Activated CD4-positive, alpha-beta T cell treated with anti-CD3 and anti-CD28 coated beads, Interleukin-2, amount 50 U/mL, for 24 hours (primary cell): Measurements from ENCODE around the gene SPEG.

Experiments
- DNase-seq, 2 donors: peaks; one replicate each; pipeline ENCODE4 v3.0.0-alpha.2; 2020; ENCODE audit warnings: low read depth in 1 of 2, low spot score in 1 of 2

Gene SPEG

DNA sequence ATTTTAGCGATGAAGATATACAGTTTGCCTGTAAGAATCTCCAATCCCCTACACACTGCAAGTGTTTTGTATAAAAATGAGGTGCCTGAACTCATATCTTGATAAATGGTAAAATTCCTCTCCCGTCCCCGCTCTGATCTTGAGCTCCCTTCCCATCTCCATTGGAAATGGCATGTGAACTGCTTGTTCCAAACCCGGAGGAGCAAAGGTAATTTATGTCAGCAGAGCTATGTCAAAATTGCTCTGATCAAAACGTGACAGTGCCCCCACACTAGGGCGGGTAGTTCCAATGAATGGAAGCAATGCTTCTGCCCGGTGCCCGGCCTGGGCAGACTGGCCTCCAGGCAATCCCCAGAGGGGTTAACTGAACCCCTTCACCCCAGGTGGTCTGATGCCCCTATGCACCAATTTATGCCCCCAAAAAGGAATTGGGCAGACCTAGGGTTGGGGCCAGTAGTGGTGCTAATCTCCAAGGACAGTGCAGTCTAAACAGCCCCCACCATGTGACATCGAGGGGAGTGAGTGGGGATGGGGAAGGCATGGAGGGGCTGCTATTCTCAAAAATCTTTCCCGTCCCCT, 60.4 kb downstream of the SPEG start:
- DNase-seq, result no peak

DNA sequence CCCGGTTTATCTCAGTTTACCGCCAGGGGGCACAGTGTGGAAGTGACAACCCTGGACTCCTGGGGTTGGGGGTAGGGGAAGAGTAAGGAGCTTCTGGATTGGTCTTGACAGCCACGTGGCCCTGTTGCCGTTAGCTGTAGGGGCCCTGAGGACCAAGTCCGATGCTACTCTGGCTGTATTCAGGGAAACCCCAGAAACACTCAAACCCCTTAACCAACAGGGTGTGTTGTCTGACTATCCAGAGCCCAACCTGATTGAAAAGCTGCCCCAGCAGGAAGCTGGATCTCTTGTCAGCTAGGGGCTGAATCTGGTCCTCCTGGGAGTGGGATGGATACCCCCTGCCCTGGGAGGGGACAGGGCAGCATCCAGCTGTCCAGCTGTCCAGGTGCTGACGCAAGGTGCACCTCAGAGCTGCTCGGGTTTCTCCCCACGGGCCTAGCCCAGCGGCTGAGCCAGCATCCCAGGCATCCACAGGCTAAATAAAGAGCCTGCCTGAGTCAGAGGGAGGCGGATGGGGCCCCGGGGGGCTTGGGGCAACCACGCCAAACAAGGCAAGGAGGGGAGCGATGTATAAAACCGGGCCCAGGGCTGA, 61.0 kb downstream of the SPEG start:
- peak in 1 of 2 donors; percentile 41 for DNase-seq

DNA sequence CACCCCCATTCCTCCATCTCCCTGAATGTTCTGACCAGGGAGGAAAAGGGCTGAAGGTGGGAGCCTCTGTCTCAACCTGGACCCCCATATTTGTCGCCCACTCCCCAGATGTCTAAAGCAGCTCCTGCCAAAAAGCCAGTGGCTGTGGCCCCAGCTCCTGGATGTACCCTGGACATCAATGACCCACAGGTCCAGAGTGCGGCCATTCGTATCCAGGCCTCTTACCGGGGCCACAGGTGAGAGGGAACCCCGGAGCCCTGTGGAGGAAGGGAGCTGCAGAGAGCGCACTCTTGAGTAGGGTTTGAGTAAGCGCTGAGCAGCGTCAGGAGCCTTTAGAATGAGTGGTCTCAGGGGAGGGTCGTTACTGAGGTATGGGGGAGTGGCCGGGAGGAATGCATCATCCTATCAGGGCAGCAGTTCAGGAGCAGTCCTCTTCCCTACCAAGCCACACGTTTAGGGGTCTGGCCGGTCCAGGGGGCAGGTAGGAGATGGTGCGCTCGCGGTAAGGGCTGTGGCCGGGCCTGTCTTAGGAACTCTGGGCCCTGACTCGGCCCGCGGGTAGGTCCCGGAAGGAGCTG, 61.7 kb downstream of the SPEG start:
- no peak for DNase-seq

GRCh38 chr2:219496825-219497494, 62.3 kb downstream of the SPEG start:
- DNase-seq, result no peak

DNA sequence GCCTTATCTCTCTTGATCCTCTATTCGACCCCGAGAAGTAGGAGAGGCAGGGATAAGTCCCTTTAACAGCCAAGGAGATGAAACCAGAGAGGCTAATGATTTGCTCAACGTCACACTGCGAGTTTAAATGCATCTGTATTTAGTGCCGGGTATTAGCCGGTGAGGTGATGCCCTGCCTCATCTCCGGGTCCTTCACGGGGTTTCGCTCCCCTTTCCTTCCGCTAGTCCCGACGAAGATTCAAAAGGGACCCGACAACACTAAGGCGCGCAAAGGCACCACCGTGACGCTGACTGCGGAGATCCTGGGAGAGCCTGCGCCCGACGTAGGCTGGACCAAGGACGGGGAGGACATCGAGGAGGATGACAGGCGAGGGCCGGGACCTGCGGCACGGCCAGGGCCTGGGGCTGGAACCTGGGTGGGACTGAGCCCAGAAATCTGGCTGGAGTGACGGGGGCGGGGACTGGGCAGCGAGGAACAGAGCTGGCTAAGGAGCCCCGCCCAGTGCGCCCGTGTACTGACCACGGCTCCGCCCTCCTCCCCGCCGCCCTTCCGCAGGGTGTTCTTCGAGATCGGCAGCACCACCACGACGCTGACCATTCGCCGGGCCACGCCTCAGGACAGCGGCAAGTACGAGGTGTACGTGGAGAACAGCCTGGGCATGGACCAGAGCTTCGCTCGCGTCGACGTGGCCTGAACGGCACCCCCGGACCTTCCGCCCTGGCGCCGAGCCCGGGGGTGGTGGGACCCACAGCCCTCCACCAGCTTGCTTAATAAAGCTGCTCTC, 63.0 kb downstream of the SPEG start:
- no peak for DNase-seq

- peak; percentile 82 to 91 for DNase-seq
Observed at GRCh38 chr2:219498280-219499057, 63.8 kb downstream of the SPEG start, which contains the start of gene GMPPA. Gene GMPPA (plus strand): TSS chr2:219498891. CDS start chr2:219499976, 1,085 bp downstream.

GRCh38 chr2:219499058-219499307, 64.3 kb downstream of the SPEG start:
- DNase-seq, result no peak

- no peak for DNase-seq
Observed at GRCh38 chr2:219499555-219499954, 64.9 kb downstream of the SPEG start.

DNA sequence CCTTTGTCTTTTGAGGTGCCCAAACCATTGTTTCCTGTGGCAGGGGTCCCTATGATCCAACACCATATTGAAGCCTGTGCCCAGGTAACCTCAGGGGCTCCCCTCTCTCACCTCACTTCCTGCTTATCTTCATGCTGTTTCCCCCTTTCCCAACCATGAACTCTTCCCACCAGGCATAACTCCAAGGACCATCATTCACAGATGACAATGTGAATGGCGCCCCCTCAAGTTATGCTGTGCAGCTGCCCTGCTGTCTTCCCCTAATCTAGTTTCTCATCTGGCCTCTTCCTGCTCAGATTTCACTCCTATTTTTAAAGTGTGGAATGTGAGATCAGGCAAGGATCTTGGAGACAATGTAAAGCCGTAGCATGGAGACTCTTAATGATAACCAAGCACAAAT, 65.5 kb downstream of the SPEG start:
- no peak for DNase-seq

DNA sequence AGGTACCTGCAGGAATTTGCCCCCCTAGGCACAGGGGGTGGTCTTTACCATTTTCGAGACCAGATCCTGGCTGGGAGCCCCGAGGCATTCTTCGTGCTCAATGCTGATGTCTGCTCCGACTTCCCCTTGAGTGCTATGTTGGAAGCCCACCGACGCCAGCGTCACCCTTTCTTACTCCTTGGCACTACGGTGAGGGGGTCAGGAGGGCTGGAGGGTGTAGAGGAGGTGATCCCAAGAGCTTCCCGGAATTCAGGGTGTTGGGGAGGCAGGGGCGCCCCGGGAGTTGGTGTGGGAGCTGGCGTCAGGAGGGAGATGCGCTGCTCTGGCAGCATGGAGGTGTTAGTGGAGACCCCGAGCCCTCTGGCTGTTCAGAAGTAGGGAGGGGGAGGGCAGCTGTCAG, 67.2 kb downstream of the SPEG start:
- no peak for DNase-seq

DNA sequence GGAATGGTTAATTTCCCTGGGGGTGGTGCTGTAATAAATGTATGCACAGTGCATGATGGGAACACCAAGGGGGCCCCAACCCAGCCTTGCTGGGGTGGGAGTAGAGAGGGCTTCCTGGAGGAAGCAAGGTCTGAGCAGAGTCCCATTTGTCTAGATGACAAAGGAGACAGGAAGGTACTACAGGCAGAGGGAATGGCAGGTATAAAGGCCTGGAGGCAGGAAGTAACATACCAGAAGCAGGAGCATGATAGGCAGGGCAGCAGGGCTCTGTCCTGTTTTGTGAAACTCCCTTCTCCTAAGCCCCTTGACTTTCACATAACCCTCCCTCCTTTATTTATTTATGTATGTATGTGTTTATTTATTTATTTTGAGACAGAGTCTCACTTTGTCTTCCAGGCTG, 68.0 kb downstream of the SPEG start:
- DNase-seq, result no peak

GRCh38 chr2:219505585-219505984, 70.9 kb downstream of the SPEG start:
- DNase-seq, result no peak

GRCh38 chr2:219506153-219506801, 71.6 kb downstream of the SPEG start:
- DNase-seq, result no peak

DNA sequence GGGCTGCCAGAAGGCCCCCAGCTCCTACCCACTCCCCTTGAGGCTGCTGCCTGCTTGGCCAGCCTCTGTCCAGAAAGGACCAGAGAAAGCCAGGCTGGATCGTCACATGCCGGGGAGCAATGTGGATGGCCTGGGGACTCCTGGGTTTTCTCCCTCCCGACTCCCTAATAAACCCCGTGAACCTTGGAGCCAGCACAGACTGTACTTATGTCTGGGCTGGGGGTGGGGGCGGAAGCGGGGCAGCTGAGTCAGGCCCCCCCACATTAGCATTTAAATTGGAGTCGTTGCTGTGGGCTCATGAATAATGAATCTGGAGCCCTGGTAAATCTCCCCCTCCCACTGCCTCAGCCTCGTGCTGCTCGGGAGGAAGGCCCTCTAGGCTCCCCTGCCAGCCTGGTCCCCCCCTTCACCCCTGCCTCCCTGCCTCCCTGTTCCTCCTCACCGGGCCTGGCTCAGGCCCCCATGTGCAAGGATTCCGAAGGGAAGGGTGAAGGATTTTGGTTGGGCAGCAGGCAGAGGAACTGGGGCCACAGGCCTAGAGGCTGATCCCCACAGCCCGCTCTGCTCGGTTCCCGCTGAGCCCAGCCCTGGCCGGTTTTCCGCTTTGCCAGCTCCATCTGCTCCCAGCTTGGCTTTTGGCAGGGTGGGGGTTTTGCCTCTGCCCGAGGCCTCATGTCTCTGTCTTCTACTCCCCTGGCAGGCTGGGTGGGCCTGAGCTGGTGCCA, 72.3 kb downstream of the SPEG start:
- no peak for DNase-seq

DNA sequence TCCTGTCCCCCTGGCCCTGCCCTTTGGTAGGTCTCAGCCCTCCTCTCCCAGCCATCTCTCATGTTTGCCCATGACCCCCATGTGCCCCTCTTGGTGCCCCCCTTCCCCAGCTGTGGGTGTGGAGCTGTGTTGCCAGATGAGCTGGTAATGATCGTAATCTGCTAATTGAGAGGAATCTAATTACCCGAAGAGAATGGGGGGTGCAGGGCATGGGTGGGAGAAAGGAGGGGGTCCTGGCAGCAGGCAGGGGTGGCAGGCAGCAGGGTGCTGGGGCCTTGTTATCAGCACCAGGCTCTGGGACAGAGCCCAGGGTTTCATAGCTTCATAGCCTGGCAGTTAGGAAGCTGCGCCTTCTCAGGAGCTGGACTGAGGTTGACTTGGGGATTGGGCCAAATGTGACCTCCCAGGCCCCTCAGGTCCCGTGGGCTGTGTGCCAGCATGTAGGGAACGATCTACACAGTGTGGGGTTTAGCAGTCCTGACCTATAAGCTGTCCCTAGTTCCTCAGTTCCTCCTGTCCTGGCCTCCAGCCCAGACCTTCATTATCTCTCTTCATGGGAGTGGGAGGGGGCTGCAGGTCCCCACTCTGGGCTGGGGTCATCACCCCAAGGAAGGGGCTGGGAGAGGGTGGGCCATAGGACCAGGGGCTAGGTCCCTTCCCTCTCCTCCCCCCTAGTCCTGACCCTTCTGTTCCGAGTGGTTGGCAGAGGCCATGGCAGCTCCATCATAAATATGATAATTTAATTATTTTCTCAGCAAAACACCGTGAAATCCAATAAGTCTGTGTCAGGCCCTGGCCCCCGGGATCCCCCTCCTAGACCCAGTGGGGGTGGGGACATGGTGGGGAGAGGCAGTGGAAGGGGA, 73.2 kb downstream of the SPEG start:
- DNase-seq, result no peak

DNA sequence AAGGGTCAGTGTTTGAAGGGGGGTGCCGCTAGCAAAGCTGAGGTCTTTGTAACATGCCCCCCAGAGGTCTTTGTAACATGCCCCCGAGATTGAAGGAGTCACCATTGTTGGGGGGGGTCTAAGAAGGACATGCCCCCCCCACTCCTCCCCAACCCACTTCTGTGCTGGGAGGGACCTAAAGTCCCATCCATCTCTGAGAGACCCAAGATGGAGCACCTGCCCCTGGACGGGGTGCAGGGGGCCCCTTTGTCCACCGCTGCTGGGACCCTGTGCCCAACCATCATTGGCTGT, 73.7 kb downstream of the SPEG start:
- DNase-seq, result no peak

- no peak for DNase-seq
Observed at GRCh38 chr2:219508971-219509779, 74.5 kb downstream of the SPEG start.

DNA sequence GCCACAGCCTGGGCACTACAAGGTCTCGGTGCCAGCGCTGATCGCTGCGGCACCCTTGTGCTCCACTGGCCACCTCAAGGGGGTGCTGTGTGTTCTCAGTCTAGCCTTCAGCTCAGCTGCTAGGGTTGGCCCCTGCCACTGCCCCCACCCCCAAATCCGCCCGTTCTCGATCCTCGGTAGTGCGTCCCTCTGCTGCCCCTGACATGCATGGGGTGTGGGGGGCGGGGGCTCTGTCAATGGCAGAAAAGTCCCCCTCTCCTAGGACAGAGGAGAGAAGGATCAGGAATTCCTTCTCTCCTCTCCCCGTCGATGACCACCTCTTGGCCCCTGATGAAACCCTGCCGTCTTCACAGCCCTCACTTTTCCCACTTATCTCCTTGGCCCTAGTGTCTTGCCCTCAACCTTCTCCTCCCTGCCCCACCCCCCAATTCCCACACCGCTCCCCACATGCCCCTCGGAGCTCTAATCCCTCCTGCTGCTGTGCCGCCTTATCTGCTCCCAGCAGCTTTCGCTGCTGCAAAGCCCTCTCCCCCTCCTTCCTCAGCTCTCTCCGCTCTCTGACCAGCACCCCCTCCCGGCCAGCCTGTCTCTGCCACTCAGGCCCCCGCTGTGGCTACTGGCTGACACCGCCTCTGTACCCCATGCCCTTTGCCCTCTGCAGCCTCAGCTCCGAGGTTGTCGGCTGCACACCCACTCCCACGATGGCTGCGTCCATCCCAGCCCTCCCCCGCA, 75.3 kb downstream of the SPEG start:
- DNase-seq, result peak in 1 of 2 donors; percentile 19
